Panc1 (cell line): ENCODE measurements around the gene AKR1B15. TPM values are rescaled to one million over a fixed set of nuclear protein-coding genes. Genes with fewer than 3 reads are reported as not detected.

Experiments used
- ATAC-seq: fragments of 200-7000 bp; cut with Tn5 transposase; 2 replicates; pipeline ENCODE4 v1.9.1; 2020; ENCODE audit warnings: mild to moderate bottlenecking, moderate library complexity
- BruUV-seq: library from RNA; stranded (reverse); fragments of 400-500 nt; replicated peaks from 2 replicates; lab custom pipeline; 2021; lab: Mats Ljungman, UMichigan
- CTCF ChIA-PET: fragments of 300-600 bp; sonication (Branson Sonifier 250); formaldehyde crosslinking; loops from one replicate; lab custom pipeline; 2022; ENCODE audit warnings: antibody characterized with exemption; lab: Charles Lee
- POLR2A ChIA-PET: fragments of 300-600 bp; sonication (Branson Sonifier 250); formaldehyde crosslinking; loops from one replicate; lab custom pipeline; 2022; ENCODE audit warnings: antibody characterized with exemption; lab: Charles Lee
- DNase-seq: peaks from one replicate; pipeline ENCODE4 v3.0.0-alpha.2; 2010; ENCODE audit warnings: low read depth, low spot score
- H3K27ac ChIP-seq: 2 replicates; pipeline ENCODE4 v1.5.1; 2011; ENCODE audit warnings: mild to moderate bottlenecking, low read length, inconsistent platforms
- H3K27me3 ChIP-seq: fragments of 200-500 bp; sonication (Bioruptor generic); 2 replicates; pipeline ENCODE4 v1.6.0; 2014; ENCODE audit warnings: low read length, inconsistent platforms; ENCODE audit not compliant: control insufficient read depth, insufficient read depth
- H3K36me3 ChIP-seq: fragments of 200-500 bp; sonication (Bioruptor generic); 2 replicates; pipeline ENCODE4 v1.5.1; 2014; ENCODE audit warnings: inconsistent platforms, mild to moderate bottlenecking, low read length, moderate library complexity; ENCODE audit not compliant: control insufficient read depth, insufficient read depth
- H3K4me1 ChIP-seq: 2 replicates; pipeline ENCODE4 v1.5.1; 2011; ENCODE audit warnings: inconsistent platforms, mild to moderate bottlenecking, low read length, moderate library complexity; ENCODE audit not compliant: control insufficient read depth, insufficient read depth
- H3K4me3 ChIP-seq, 2 experiments: 2 replicates each; pipeline ENCODE4 v1.5.1; 2011 to 2012; ENCODE audit warnings: low read depth in 2 of 2, low read length in 2 of 2, mild to moderate bottlenecking in 2 of 2, inconsistent platforms in 1 of 2, moderate library complexity in 1 of 2
- H3K9me3 ChIP-seq: fragments of 200-500 bp; sonication (Bioruptor generic); 2 replicates; pipeline ENCODE4 v1.5.1; 2014; ENCODE audit warnings: low read depth, mild to moderate bottlenecking, inconsistent platforms, low read length, moderate library complexity; ENCODE audit not compliant: control insufficient read depth, insufficient read depth
- CTCF ChIP-seq: fragments of 450-650 bp; IDR thresholded peaks from 2 replicates; pipeline ENCODE4 v1.5.1; 2017; ENCODE audit warnings: mild to moderate bottlenecking
- POLR2AphosphoS5 ChIP-seq: IDR thresholded peaks from 2 replicates; pipeline ENCODE4 v1.6.1; 2012; ENCODE audit warnings: mild to moderate bottlenecking, low read depth, low read length, moderate library complexity
- SIN3A ChIP-seq: IDR thresholded peaks from 2 replicates; pipeline ENCODE4 v1.6.1; 2012; ENCODE audit warnings: low read depth, mild to moderate bottlenecking, low read length, moderate library complexity, borderline replicate concordance; ENCODE audit not compliant: insufficient read depth
- TCF7L2 ChIP-seq: IDR thresholded peaks from 2 replicates; pipeline ENCODE4 v1.6.1; 2011; ENCODE audit warnings: mild to moderate bottlenecking, low read depth, low read length, inconsistent platforms
- in situ Hi-C: cut with HindIII; loops from 2 replicates; pipeline ENCODE4 v1.10.0; 2016; ENCODE audit warnings: low sequenced_read_pairs, low pct_unique_long_range_greater_than_20kb
- intact Hi-C: fragments of 100-400 bp; cut with micrococcal nuclease; formaldehyde crosslinking; loops from one replicate; pipeline ENCODE4 v1.10.0; 2022; ENCODE audit not compliant: unreplicated experiment
- total RNA-seq: library from RNA; stranded (reverse); gene quantifications from one replicate; pipeline ENCODE4 v1.2.1, GENCODE V29; 2021; ENCODE audit not compliant: unreplicated experiment
- TF ChIP-seq, protein P1 (sequence below), 2 experiments: IDR thresholded peaks; 2 replicates each; pipeline ENCODE4 v1.6.1; 2011 to 2012; ENCODE audit warnings: low read depth in 2 of 2, control low read depth in 1 of 2, low read length in 1 of 2, mild to moderate bottlenecking in 1 of 2, moderate library complexity in 1 of 2; ENCODE audit not compliant: insufficient read depth in 1 of 2

Gene AKR1B15
- total RNA-seq, 1 experiment from 2014 or later = not detected

GRCh38 chr7:134587750-134588149 lies 38.8 kb downstream of the AKR1B15 start:
- Histone ChIP-seq H3K4me3 (no peak overlapping the region), H3K4me1 (no peaks in the 10 kb centered on the region), H3K27ac (no peak overlapping the region), H3K27me3 (no peaks in the 10 kb centered on the region), H3K36me3 (no peaks in the 10 kb centered on the region), H3K9me3 (no peaks in the 10 kb centered on the region)
- CTCF ChIA-PET = no interaction called here
- POLR2A ChIA-PET = no interaction called here
- no peak for DNase-seq
- no TSS peak for BruUV-seq
- no peak for ATAC-seq
- TF ChIP-seq CTCF = no peak
- TF ChIP-seq POLR2AphosphoS5 = no peak
- TF ChIP-seq TCF7L2 = no peak
- TF ChIP-seq, protein P1, sequence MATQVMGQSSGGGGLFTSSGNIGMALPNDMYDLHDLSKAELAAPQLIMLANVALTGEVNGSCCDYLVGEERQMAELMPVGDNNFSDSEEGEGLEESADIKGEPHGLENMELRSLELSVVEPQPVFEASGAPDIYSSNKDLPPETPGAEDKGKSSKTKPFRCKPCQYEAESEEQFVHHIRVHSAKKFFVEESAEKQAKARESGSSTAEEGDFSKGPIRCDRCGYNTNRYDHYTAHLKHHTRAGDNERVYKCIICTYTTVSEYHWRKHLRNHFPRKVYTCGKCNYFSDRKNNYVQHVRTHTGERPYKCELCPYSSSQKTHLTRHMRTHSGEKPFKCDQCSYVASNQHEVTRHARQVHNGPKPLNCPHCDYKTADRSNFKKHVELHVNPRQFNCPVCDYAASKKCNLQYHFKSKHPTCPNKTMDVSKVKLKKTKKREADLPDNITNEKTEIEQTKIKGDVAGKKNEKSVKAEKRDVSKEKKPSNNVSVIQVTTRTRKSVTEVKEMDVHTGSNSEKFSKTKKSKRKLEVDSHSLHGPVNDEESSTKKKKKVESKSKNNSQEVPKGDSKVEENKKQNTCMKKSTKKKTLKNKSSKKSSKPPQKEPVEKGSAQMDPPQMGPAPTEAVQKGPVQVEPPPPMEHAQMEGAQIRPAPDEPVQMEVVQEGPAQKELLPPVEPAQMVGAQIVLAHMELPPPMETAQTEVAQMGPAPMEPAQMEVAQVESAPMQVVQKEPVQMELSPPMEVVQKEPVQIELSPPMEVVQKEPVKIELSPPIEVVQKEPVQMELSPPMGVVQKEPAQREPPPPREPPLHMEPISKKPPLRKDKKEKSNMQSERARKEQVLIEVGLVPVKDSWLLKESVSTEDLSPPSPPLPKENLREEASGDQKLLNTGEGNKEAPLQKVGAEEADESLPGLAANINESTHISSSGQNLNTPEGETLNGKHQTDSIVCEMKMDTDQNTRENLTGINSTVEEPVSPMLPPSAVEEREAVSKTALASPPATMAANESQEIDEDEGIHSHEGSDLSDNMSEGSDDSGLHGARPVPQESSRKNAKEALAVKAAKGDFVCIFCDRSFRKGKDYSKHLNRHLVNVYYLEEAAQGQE (IDR thresholded peaks at IDR 0.05; ENCODE audit: insufficient read depth in 1 of 2, low read depth in 2 of 2, low read length in 1 of 2) = no peak
- TF ChIP-seq SIN3A = no peak
- intact Hi-C loops (no loop called here), in situ Hi-C loops (no loop called here)

GRCh38 chr7:134589491-134589941 lies 40.6 kb downstream of the AKR1B15 start:
- no peak for DNase-seq
- intact Hi-C loops = no loop called here
- no peak overlapping the region for H3K27ac ChIP-seq

More at GRCh38 chr7:134589491-134589941, 40.6 kb downstream of the AKR1B15 start:
- Histone ChIP-seq H3K27me3 (no peaks in the 10 kb centered on the region), H3K36me3 (no peaks in the 10 kb centered on the region), H3K4me1 (no peaks in the 10 kb centered on the region), H3K9me3 (no peaks in the 10 kb centered on the region), H3K4me3 (no peak overlapping the region)
- ChIA-PET POLR2A (no interaction called here), CTCF (no interaction called here)
- TF ChIP-seq, protein P1 (IDR thresholded peaks at IDR 0.05; ENCODE audit: insufficient read depth in 1 of 2, low read depth in 2 of 2, low read length in 1 of 2) = no peak
- TF ChIP-seq CTCF (no peak), TCF7L2 (no peak), POLR2AphosphoS5 (no peak), SIN3A (no peak)
- ATAC-seq = no peak
- in situ Hi-C loops = no loop called here
- no TSS peak for BruUV-seq
